DND-41 (cell line): ENCODE results near the gene ALPL.

Source experiments
- ATAC-seq: fragments of 200-7000 bp; cut with Tn5 transposase; 3 replicates; pipeline ENCODE4 v1.9.1; 2021; ENCODE audit warnings: low read depth; ENCODE audit not compliant: insufficient read depth
- DNase-seq: peaks from one replicate; pipeline ENCODE4 v3.0.0-alpha.2; 2020
- H2AFZ ChIP-seq: 2 replicates; pipeline ENCODE4 v1.6.0; 2012; ENCODE audit warnings: low read depth, low read length
- H3K27ac ChIP-seq: 2 replicates; pipeline ENCODE4 v1.5.1; 2012; ENCODE audit warnings: low read length, inconsistent platforms
- H3K27me3 ChIP-seq: fragments of 200-600 bp; sonication (generic); 2 replicates; pipeline ENCODE4 v1.6.0; 2012; ENCODE audit warnings: low read length, mild to moderate bottlenecking, inconsistent platforms; ENCODE audit not compliant: insufficient read depth, poor library complexity
- H3K36me3 ChIP-seq: 2 replicates; pipeline ENCODE4 v1.5.1; 2012; ENCODE audit warnings: low read length, inconsistent platforms; ENCODE audit not compliant: insufficient read depth
- H3K4me1 ChIP-seq: 2 replicates; pipeline ENCODE4 v1.5.1; 2012; ENCODE audit warnings: mild to moderate bottlenecking, low read length; ENCODE audit not compliant: insufficient read depth
- H3K4me2 ChIP-seq: 2 replicates; pipeline ENCODE4 v1.6.0; 2012; ENCODE audit warnings: mild to moderate bottlenecking, moderate library complexity, low read length, inconsistent platforms; ENCODE audit not compliant: insufficient read depth
- H3K4me3 ChIP-seq, 2 experiments: fragments of 200-600 bp in 1 of 2; shearing (Covaris generic) in 1 of 2; 2 replicates each; pipeline ENCODE4 v1.5.1; 2012 to 2016; ENCODE audit warnings: inconsistent platforms in 2 of 2, low read length in 2 of 2, mild to moderate bottlenecking in 2 of 2, low read depth in 1 of 2, moderate library complexity in 1 of 2
- H3K79me2 ChIP-seq: 2 replicates; pipeline ENCODE4 v1.6.0; 2012; ENCODE audit warnings: low read length, inconsistent platforms; ENCODE audit not compliant: insufficient read depth
- H3K9ac ChIP-seq: 2 replicates; pipeline ENCODE4 v1.6.0; 2012; ENCODE audit warnings: low read depth, mild to moderate bottlenecking, inconsistent platforms, low read length, moderate library complexity
- H3K9me3 ChIP-seq: 2 replicates; pipeline ENCODE4 v1.5.1; 2012; ENCODE audit warnings: low read length, moderate library complexity, mild to moderate bottlenecking, inconsistent platforms; ENCODE audit not compliant: insufficient read depth, severe bottlenecking
- H4K20me1 ChIP-seq: 2 replicates; pipeline ENCODE4 v1.6.0; 2012; ENCODE audit warnings: low read length; ENCODE audit not compliant: insufficient read depth
- EZH2 ChIP-seq: IDR thresholded peaks from 3 replicates; pipeline ENCODE4 v1.6.1; 2012; ENCODE audit warnings: borderline replicate concordance, low read depth, mild to moderate bottlenecking, moderate library complexity, low read length, inconsistent platforms; ENCODE audit not compliant: severe bottlenecking
- TF ChIP-seq, protein P1 (sequence below): IDR thresholded peaks from 2 replicates; pipeline ENCODE4 v1.5.1; 2012; ENCODE audit warnings: borderline replicate concordance, low read length, moderate library complexity, mild to moderate bottlenecking; ENCODE audit not compliant: poor library complexity, severe bottlenecking; ENCODE audit errors: extremely low read depth

The ALPL gene

DNA sequence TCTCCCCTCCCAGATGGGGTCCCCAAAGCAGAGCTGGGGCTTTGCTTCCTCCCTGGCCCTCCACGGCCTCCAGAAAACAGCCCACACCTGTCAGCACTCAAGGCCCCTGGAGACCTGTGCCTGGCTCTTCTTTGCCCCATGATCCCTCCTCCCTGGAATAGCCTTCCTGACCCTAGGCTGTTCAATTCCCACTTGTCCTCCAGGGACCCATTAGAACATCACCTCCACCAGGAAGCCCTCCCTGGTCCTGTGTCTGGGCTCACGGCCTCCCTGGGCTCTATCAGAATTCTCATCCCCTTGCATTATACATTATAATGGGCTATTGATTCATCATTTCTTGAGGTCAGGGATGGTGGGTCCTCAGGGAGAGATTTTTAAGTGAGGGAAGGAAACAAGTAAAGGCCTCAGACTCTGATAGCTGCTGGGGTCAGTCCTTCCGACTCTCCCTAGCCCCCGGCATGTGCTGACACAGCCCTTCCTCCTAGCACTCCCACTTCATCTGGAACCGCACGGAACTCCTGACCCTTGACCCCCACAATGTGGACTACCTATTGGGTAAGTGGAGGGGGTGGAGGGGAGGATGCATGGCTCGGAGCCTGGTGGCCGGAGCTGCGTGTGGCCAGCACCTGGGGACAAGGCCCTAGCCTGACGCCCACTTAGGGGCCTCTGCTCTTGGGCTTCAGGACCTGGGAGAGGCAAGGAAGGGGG is 60.8 kb downstream of the ALPL start:
- peaks cover 11% of the 10 kb centered on the region; the same call in 1 of the 2 replicates for H4K20me1 ChIP-seq
- no peak overlapping the region for H2AFZ ChIP-seq
- no peaks in the 10 kb centered on the region for H3K4me1 ChIP-seq
- no peak overlapping the region for H3K4me2 ChIP-seq
- H3K36me3 ChIP-seq = no peaks in the 10 kb centered on the region
- H3K27me3 ChIP-seq = no peaks in the 10 kb centered on the region
- DNase-seq (no peak), ATAC-seq (no peak)
- TF ChIP-seq, protein P1, sequence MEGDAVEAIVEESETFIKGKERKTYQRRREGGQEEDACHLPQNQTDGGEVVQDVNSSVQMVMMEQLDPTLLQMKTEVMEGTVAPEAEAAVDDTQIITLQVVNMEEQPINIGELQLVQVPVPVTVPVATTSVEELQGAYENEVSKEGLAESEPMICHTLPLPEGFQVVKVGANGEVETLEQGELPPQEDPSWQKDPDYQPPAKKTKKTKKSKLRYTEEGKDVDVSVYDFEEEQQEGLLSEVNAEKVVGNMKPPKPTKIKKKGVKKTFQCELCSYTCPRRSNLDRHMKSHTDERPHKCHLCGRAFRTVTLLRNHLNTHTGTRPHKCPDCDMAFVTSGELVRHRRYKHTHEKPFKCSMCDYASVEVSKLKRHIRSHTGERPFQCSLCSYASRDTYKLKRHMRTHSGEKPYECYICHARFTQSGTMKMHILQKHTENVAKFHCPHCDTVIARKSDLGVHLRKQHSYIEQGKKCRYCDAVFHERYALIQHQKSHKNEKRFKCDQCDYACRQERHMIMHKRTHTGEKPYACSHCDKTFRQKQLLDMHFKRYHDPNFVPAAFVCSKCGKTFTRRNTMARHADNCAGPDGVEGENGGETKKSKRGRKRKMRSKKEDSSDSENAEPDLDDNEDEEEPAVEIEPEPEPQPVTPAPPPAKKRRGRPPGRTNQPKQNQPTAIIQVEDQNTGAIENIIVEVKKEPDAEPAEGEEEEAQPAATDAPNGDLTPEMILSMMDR = no peak
- no peak for TF ChIP-seq EZH2
- H3K9me3 ChIP-seq = no peaks in the 10 kb centered on the region
- no peak overlapping the region for H3K27ac ChIP-seq
- H3K4me3 ChIP-seq = no peak overlapping the region
- no peaks in the 10 kb centered on the region for H3K79me2 ChIP-seq
- no peak overlapping the region for H3K9ac ChIP-seq

DNA sequence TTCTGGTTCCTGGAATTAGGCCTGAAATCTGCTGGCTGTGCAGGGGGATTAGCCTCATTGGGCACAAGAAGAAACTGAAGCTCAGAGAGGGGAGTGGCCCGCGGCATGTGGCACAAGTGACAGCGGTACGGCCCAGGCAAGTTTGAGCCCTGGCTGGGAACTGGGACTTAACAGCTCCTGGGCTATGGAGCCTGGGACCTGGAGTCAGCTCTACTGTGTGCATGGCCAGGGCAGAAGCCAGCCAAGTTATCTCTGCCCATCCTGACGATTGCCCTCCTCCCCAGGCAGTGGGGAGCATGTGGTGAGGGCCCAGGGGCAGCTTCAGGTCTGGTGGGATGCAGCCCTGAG is 61.3 kb downstream of the ALPL start:
- no peak overlapping the region for H3K27ac ChIP-seq
- H2AFZ ChIP-seq = no peak overlapping the region
- H3K9ac ChIP-seq = no peak overlapping the region
- no peak for DNase-seq
- peaks cover 11% of the 10 kb centered on the region; the same call in 1 of the 2 replicates for H4K20me1 ChIP-seq
- no peak for ATAC-seq
- no peaks in the 10 kb centered on the region for H3K36me3 ChIP-seq
- TF ChIP-seq, protein P1 = no peak
- TF ChIP-seq EZH2 = no peak
- no peak overlapping the region for H3K4me2 ChIP-seq
- H3K9me3 ChIP-seq = no peaks in the 10 kb centered on the region
- H3K27me3 ChIP-seq = no peaks in the 10 kb centered on the region
- no peak overlapping the region for H3K4me3 ChIP-seq
- H3K4me1 ChIP-seq = no peaks in the 10 kb centered on the region
- H3K79me2 ChIP-seq = no peaks in the 10 kb centered on the region

DNA sequence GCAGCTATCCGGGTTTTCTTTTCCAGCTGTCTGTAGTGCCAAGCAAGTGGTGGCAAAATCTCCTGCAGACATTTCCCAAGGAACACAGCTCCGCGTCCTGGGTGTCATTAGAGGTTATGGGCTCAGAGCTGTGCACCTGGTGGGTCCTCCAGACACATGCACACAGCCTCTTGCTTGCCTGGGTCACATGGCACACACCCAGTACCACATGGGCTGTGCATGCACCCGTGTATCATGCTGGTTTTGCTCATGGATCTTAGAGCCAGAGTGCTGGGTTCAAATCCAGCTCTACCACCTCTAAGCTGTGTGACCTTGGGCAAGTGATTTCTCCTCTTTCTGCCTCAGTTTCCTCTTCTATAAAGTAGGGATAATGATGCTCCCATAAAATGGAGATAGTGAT is 61.7 kb downstream of the ALPL start:
- Histone ChIP-seq H3K9me3 (no peaks in the 10 kb centered on the region), H3K27me3 (no peaks in the 10 kb centered on the region), H2AFZ (no peak overlapping the region), H3K4me1 (no peaks in the 10 kb centered on the region), H3K4me2 (no peak overlapping the region), H3K4me3 (no peak overlapping the region), H3K79me2 (no peaks in the 10 kb centered on the region), H3K9ac (no peak overlapping the region), H3K36me3 (no peaks in the 10 kb centered on the region), H3K27ac (no peak overlapping the region), H4K20me1 (peaks cover 11% of the 10 kb centered on the region)
- no peak for DNase-seq
- ATAC-seq = no peak
- TF ChIP-seq EZH2 = no peak
- TF ChIP-seq, protein P1 = no peak
